Vagina (tissue), 2 donors: ENCODE results near the gene CT45A10.
"Not testable (repeated sequence)": the region's sequence is repeated elsewhere in the genome, so short reads cannot be mapped to it uniquely, and the experiment has no call there.

Source experiments
- CTCF ChIP-seq, 3 experiments: fragments of 450-650 bp in 2 of 3; fragments of 200-600 bp in 1 of 3; sonication (generic) in 1 of 3; IDR thresholded peaks; one replicate each; pipeline ENCODE4 v1.5.1; 2017 to 2019; ENCODE audit warnings: antibody characterized with exemption in 3 of 3, mild to moderate bottlenecking in 2 of 3, moderate library complexity in 2 of 3
- POLR2A ChIP-seq, 2 donors: fragments of 450-650 bp; IDR thresholded peaks; one replicate each; pipeline ENCODE4 v1.6.1; 2017; ENCODE audit warnings: antibody characterized with exemption in 2 of 2, mild to moderate bottlenecking in 2 of 2, moderate library complexity in 2 of 2

- TF ChIP-seq CTCF, POLR2A (IDR thresholded peaks at IDR 0.05): not testable (repeated sequence)
These were observed 27.3 kb upstream of the CT45A10 start for GRCh38 chrX:135920516-135920915.
